HG02623 (cell line): ENCODE data around the gene TMPRSS13.
"Not testable (repeated sequence)": the region's sequence is repeated elsewhere in the genome, so short reads cannot be mapped to it uniquely, and the experiment has no call there.

Source experiments
- ATAC-seq: cut with Tn5 transposase; IDR thresholded peaks from one replicate; pipeline ENCODE4 v1.9.1; 2021; ENCODE audit warnings: moderate library complexity; ENCODE audit not compliant: unreplicated experiment

Gene TMPRSS13

GRCh38 chr11:117875382-117876058 lies 53.7 kb downstream of the TMPRSS13 start:
- ATAC-seq = no peak

GRCh38 chr11:117874910-117875381 lies 54.3 kb downstream of the TMPRSS13 start:
- no peak for ATAC-seq

- ATAC-seq = no peak
Measured at GRCh38 chr11:117874253-117874909, 54.8 kb downstream of the TMPRSS13 start.

GRCh38 chr11:117873828-117874125 lies 55.4 kb downstream of the TMPRSS13 start:
- no peak for ATAC-seq

- ATAC-seq = no peak
Measured at GRCh38 chr11:117872975-117873827, 56.0 kb downstream of the TMPRSS13 start.

GRCh38 chr11:117872420-117872961 lies 56.7 kb downstream of the TMPRSS13 start:
- ATAC-seq = no peak

GRCh38 chr11:117871784-117872183 lies 57.4 kb downstream of the TMPRSS13 start:
- no peak for ATAC-seq

- no peak for ATAC-seq
Measured at GRCh38 chr11:117871160-117871559, 58.0 kb downstream of the TMPRSS13 start.

- ATAC-seq = no peak
Measured at GRCh38 chr11:117870103-117870952, 58.9 kb downstream of the TMPRSS13 start.

- ATAC-seq = no peak
Measured at GRCh38 chr11:117869604-117870003, 59.6 kb downstream of the TMPRSS13 start.

- no peak for ATAC-seq
Measured at GRCh38 chr11:117868815-117869561, 60.2 kb downstream of the TMPRSS13 start.

GRCh38 chr11:117868088-117868487 lies 61.1 kb downstream of the TMPRSS13 start:
- no peak for ATAC-seq

- no peak for ATAC-seq
Measured at GRCh38 chr11:117866526-117866925, 62.7 kb downstream of the TMPRSS13 start.

GRCh38 chr11:117865546-117865945 lies 63.7 kb downstream of the TMPRSS13 start:
- ATAC-seq = not testable (repeated sequence)

GRCh38 chr11:117863383-117863782 lies 65.8 kb downstream of the TMPRSS13 start:
- no peak for ATAC-seq

- no peak for ATAC-seq
Measured at GRCh38 chr11:117862753-117863152, 66.4 kb downstream of the TMPRSS13 start.

GRCh38 chr11:117862019-117862725 lies 67.0 kb downstream of the TMPRSS13 start:
- ATAC-seq = no peak

GRCh38 chr11:117861151-117862018 lies 67.8 kb downstream of the TMPRSS13 start:
- ATAC-seq = no peak
